NCI-H187 (cell line): ENCODE measurements around the gene COL10A1.

ENCODE experiments used
- DNase-seq, 2 experiments: peaks; one replicate each; lab custom pipeline; 2025; lab: John Stamatoyannopoulos, UW

COL10A1 gene

GRCh38 chr6:116126032-116126431 is at the start of gene COL10A1:
Gene COL10A1 (minus strand): TSS chr6:116126132. CDS start chr6:116125492, 640 bp downstream.
- DNase-seq, result no peak

DNA sequence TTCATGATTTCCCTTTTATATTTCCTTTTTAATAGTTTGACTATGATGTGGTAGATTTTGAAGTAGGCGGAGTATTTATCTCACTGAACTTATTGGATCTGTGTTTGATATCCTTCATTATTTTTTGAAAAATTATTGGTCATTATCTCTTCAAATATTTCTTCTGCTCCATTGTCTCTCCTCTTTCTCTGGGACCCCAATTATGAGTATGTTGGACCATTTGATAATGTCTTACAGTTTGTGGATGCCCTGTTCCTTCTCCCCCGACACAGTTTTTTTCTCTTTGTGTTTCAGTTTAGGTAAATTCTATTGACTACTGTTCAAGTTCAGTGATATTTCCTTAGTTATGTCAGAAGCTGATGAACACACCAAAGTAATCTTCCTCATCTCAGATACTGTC is 49.4 kb upstream of the COL10A1 start:
- no peak for DNase-seq

- DNase-seq, result no peak
Observed at GRCh38 chr6:116173928-116174327, 48.0 kb upstream of the COL10A1 start.

DNA sequence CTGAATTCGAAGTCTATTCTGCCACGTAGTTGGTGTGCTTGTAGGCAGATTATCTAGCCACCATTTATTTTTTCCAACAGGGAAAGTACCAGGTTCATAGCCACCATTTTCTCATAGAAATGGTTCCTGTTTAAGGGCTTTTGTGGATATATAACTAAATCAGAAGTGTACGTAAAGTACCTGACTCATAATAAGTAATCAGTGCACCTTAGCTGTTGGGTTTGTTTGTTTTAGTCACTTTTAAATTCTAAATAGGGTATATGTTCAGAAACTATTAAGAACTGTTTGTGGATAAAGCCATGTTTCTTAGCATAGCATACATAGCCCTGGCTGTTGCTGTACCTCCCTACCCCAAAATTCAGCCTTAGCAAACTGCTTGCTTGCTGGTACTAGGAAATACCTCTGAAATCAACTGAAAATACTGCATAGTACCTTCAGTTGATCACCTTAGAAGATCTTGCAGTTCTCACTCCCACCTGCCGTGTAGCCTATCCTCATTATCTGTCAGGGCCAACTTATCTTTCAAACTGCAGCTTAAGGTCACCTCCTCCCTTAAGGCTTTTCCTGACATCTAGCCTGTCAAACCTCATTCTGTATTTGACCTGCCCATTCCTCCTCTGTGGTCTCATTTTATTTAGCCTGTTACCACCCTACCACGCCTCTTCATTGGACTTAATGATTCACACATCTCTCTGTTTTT is 44.6 kb upstream of the COL10A1 start:
- DNase-seq, result no peak

DNA sequence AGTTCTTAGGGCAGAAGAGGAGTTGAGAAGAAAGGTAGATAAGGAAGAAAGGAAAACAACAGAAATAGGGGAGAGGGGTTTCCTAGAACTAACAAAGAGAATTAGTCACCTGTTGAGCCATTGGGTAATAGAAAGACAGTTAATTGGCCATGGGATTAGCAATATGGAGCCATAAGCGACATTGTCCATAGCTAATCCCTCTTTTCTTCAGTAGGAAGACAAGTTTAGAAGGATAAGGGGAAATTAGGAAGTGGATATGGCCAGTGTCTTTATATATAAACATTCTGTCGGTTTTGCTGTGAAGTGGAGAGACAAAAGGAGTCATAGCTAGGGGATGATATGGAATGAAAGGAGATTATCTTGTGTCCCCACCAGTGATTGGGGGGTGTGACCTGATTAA is 43.9 kb upstream of the COL10A1 start:
- no peak for DNase-seq

DNA sequence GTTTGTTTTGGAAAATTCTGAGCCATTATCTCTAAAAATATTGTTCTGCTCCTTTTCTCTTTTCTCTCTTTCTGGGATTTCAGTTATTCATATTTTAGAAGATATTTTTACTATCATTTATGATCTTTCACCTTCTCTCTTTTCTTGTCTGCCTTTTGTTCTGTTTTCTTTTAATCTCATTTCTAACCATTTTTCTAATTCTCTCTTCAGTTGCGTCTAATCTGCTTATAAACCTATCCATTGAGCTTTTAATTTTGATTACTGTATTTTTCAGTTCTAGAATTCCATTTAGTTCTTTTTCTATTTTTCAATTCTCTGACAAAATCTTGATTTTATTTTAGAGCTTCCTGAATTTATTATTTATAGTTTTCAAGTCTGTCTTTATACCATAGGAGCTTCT is 42.2 kb upstream of the COL10A1 start:
- DNase-seq, result no peak

DNA sequence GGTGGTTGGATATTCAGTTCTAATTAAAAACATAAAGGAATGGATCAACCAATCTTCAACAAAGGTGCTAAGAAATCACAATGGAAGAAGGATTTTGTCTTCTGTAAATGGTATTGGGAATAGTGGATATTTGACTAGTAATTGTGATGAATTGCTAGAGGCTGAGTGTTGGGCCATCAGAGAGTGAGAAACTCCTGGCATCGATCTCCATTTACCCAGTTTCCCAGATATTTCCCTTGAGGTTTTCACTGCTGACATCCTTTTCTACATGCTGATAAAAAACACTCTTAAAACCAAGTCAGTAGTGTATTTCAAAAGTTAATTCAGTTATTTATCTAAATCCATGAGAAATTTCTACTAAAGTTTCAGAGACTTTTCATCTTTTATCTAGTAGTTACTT is 40.4 kb upstream of the COL10A1 start:
- DNase-seq, result no peak

DNA sequence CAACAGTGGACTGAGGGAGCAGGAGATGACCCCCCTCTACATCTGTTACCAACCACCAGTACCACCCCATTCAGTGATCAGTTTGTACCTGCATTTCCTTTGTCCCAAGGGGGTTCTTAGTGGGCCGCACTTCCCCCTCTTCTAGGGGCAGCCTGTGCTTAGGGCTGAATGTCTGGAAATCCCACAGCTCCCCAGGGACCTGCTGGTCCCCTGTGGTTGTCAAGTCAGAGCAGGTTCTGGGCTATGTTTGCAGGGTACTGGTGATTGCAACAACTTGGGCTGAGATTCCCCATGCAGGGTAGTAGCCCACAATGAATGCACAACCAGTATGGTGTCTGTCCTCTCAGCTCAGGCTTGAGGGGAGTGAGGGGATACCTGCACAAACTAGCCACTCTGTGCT is 39.7 kb upstream of the COL10A1 start:
- no peak for DNase-seq

- DNase-seq, result no peak
Observed at GRCh38 chr6:116159782-116160524, 34.0 kb upstream of the COL10A1 start.

- DNase-seq, result no peak
Observed at GRCh38 chr6:116158641-116159040, 32.7 kb upstream of the COL10A1 start.

DNA sequence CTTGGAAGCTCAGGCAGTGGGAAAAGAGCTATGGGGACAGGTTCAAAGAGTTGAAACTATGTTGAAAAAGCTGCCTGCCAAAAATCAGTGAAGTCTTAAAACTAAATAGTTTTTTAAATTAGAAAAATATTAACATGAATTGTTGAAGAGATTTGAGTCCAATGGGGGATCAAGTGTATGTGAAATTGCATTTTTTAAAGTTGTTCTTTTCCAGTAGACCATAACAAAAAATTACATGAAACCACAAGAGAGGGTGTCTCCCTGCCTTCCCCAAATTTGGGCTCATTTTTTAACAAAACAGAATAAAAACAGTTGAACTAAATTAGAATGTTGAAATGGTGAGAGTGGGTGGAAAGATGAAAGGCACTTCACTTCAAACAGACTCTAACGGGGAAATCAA is 31.5 kb upstream of the COL10A1 start:
- no peak for DNase-seq

DNA sequence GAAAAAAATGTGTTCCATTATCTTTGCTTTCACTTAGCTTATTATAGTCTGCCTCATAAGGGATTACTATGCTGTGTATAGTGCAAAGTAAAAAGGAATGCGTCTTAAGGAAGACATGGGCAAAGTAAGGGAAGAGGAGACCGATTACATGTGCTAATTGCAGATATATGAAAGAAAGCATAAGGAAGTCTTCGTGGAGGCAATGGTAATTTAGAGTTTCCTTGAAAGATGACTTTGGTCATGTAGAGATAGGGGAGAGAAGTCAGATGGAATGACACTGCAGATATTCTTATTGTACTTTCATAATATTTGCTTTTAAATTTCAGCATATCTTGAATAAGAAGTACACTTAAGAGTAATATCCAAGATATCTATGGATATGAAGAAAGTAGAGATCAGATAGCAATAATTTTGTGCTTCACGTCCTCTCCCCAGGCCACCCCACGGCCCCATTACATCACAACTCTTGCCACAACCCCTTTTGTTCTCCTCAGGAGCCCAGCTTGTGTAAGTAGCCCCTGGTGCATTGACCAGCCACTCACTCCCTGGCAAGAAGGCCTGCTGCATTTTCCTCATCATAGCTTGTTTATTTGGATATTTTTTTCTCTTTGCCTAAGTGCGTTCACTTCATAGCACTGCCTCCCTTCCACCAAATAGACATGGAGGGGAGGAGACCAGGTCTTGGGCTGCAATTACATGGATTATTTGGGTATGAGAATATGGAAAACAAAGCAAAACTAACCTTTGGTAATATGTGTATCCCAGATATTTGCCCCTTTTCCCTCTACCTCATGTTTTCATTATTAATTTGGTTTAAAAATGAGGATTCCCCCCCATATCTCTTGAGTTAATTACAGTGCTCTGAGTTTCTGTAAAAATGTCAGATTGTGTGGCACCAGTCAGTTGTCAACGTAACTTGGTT is 30.7 kb upstream of the COL10A1 start:
- no peak for DNase-seq

DNA sequence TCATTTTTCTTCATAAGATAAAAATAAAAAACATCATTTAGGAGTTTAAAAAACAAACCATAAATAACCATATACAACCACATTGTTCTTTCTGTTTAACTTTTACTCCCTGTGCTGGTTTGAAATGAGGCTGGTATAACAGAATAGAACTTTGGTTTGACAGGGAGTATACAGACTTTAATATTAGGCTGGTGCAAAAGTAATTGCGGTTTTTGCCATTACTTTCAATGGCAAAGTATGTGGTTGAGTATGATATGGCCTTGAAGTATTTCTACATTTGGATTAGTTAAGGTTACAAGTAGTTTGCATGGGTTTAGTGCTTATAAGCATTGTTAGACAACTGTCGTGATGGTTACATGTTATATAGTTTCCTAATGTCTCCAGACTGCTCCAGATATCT is 29.0 kb upstream of the COL10A1 start:
- DNase-seq, result no peak

DNA sequence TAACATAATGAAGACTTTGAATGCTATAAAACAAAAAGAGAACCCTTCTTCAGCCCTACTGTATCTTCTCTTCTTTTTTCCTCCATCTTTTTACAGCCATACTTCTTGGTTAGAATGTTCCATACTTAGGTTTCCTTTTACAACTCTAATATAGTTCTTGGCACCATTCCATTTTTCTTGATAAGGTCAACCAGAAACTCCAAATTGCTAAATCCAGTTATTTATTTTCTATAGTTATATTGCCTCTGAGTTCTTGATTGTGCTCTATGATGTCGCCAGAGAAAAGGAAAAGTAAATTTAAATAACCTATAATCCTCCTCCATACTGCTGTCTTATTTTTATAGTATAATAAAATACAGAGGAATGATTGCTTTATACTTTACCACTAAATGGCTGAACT is 26.7 kb upstream of the COL10A1 start:
- no peak for DNase-seq

DNA sequence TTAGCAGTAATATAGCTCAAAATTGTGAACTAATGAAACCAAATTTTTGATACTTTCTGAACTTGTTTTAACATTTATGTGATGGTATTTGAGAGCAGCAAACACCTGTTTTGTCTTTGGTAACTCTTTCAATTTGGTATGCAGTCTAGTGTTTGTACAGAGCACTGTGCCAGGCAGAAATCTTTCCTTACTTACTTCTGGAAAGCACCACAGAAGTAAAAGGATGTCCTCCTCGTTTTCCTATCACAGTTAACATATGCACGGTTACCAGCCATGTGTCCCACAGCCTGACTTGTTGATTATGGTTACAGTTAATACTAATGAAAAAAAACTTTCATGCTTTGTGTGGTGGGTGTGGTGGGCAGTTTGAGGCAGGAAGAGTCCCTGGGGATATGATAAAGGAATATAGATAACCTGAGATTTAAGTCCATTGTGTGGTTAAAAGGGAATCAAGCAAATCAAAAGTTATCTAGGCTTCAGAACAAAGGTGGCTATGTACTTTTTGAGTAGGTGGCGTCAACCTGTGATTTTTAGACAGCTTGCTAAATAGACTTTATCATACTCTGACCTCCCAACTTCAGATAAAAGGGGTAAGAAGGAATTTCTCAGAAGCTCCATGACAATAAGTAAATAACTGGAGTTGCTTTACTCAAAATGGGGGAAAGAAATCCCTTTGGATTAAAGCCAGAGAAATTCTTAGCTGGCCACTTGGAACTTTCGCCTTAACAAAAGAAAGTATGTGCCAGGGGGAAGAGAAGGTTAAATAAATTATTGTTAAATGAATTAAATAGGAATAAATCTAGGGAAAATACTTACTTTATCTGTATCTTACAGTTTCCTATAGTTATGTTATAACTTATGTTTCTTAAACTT is 20.1 kb upstream of the COL10A1 start:
- DNase-seq, result no peak

GRCh38 chr6:116144605-116145004 is 18.7 kb upstream of the COL10A1 start:
- no peak for DNase-seq

GRCh38 chr6:116139917-116140316 is 14.0 kb upstream of the COL10A1 start:
- no peak for DNase-seq

DNA sequence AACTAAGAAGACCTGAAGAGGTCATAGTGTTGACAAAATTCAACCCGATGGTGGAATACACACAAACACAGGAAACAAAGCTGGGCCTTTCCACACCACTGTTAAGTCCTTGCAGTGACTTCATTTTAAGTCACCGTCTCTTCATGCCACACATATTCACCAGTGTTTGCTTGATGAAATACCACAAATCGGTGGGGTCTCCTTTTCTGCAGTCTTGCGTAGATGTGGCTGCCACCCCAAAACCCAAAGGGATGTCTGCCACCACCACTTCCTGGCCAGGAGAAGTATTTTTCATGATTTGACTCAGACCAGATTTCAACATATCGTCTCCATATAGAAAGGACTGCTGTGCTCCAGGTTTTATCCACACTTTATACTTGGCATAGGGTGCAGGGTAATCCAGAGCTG is 11.0 kb upstream of the COL10A1 start:
- no peak for DNase-seq

- no peak for DNase-seq
Observed at GRCh38 chr6:116136373-116136772, 10.4 kb upstream of the COL10A1 start.

- DNase-seq, result no peak
Observed at GRCh38 chr6:116133453-116133852, 7.5 kb upstream of the COL10A1 start.

DNA sequence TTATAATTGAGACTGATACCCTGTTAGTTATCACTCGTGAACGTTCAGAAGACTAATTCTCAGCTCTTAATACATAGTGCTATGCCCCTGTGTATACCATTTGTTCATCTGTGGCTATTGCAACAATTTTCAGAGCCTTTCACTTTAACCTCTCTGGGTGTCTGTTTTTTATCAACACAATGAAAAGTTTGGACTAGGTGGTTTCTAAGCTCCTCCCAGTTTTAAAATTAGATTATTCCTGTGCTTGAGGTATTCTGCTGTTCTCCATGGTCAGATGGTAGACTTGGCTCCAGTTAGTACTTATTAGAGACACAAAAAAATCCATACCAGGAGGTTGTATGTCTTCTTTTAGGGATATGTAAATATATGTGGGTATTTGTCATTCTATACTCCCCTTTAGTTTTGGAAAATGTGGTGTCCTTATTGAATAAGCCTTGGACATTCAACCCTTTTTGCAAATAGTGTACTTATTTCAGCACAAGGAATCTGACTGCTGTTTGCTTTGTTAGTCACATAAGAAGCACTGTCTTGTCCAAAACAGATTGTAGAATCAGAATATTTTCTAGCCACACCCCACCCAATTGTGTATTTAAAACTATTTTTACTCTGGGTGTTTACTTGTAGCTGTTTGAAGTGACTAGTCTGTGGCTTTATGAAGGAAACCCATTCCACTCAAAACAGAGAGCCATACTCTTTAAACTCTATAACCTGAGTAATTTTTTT is 2.0 kb upstream of the COL10A1 start:
- DNase-seq, result no peak
